Spleen (tissue), 11 donors: ENCODE measurements around the gene TFF1. TPM values are rescaled to one million over a fixed set of nuclear protein-coding genes. Genes with fewer than 3 reads are reported as not detected.
A peak's percentile ranks its signal among the peaks of the same experiment; 100 is the strongest.

Experiments
- DNase-seq: peaks from one replicate; pipeline ENCODE4 v3.0.0-alpha.2; 2020
- H3K27ac ChIP-seq, 8 donors: fragments of 200-600 bp; sonication (generic) in 7 of 8; 1 replicate in 4 of 8; 2 replicates in 4 of 8; pipeline versions ENCODE4 v1.5.0 to v1.8.0; 2016 to 2021; ENCODE audit warnings: inconsistent platforms in 4 of 8, mild to moderate bottlenecking in 4 of 8, moderate library complexity in 1 of 8
- H3K27me3 ChIP-seq, 7 donors: fragments of 200-600 bp; sonication (generic) in 6 of 7; replicated peaks in 1 of 7; 1 replicate in 4 of 7; 2 replicates in 3 of 7; pipeline versions ENCODE4 v1.5.0 to v1.8.0; 2016 to 2021; ENCODE audit warnings: inconsistent platforms in 3 of 7, mild to moderate bottlenecking in 1 of 7
- H3K36me3 ChIP-seq, 6 donors: fragments of 200-600 bp; sonication (generic) in 5 of 6; 1 replicate in 4 of 6; 2 replicates in 2 of 6; pipeline versions ENCODE4 v1.5.0 to v1.8.0; 2016 to 2021; ENCODE audit warnings: inconsistent platforms in 2 of 6
- H3K4me1 ChIP-seq, 6 donors: fragments of 200-600 bp; sonication (generic) in 5 of 6; 1 replicate in 3 of 6; 2 replicates in 3 of 6; pipeline versions ENCODE4 v1.5.0 to v1.8.0; 2016 to 2021; ENCODE audit warnings: inconsistent platforms in 3 of 6
- H3K4me3 ChIP-seq, 8 donors: fragments of 200-600 bp; sonication (generic) in 7 of 8; 1 replicate in 4 of 8; 2 replicates in 4 of 8; pipeline versions ENCODE4 v1.5.0 to v1.8.0; 2016 to 2021; ENCODE audit warnings: inconsistent platforms in 4 of 8, mild to moderate bottlenecking in 4 of 8, moderate library complexity in 2 of 8
- H3K9me3 ChIP-seq, 8 donors: fragments of 200-600 bp; sonication (generic) in 7 of 8; 1 replicate in 4 of 8; 2 replicates in 4 of 8; pipeline versions ENCODE4 v1.5.0 to v1.8.0; 2016 to 2021; ENCODE audit warnings: inconsistent platforms in 4 of 8
- CTCF ChIP-seq, 11 experiments: fragments of 200-600 bp in 7 of 11; fragments of 450-650 bp in 4 of 11; sonication (generic) in 4 of 11; IDR thresholded peaks in 8 of 11; conservative IDR thresholded peaks in 3 of 11; 1 replicate in 7 of 11; 2 replicates in 4 of 11; pipeline versions ENCODE4 v1.4.0 to v1.8.0; 2016 to 2021; ENCODE audit warnings: antibody characterized with exemption in 11 of 11, inconsistent platforms in 4 of 11, mild to moderate bottlenecking in 1 of 11
- POLR2A ChIP-seq, 3 donors: fragments of 450-650 bp; IDR thresholded peaks; one replicate each; pipeline ENCODE4 v1.5.1; 2017; ENCODE audit warnings: antibody characterized with exemption in 3 of 3, mild to moderate bottlenecking in 1 of 3
- POLR2AphosphoS5 ChIP-seq, 3 donors: sonication (generic); formaldehyde crosslinking; IDR thresholded peaks; one replicate each; pipeline ENCODE4 v1.5.1; 2017; ENCODE audit warnings: antibody characterized with exemption in 3 of 3
- WGBS, 5 donors: extraction: QIAGEN DNeasy Blood & Tissue Kit in 3 of 5; methylation state at CpG; one replicate each; pipeline versions ENCODE4 v1.1.5 to v1.1.7; 2013 to 2018; 5-methylcytosine and 5-hydroxymethylcytosine counted together
- intact Hi-C: fragments of 100-400 bp; cut with DNase I; formaldehyde crosslinking; loops from one replicate; pipeline ENCODE4 v1.15.0; 2023; ENCODE audit warnings: low total_unique reads
- polyA plus RNA-seq, 3 donors: library from polyadenylated mRNA; stranded (reverse); fragments of 200-250 nt; gene quantifications; one replicate each; pipeline ENCODE4 v1.2.1, GENCODE V29; 2013
- total RNA-seq, 7 donors: library from RNA; depleted of rRNA in 3 of 7; stranded (reverse); fragments of >200 nt in 3 of 7; fragmentation: NEBNext Ultra II Directional in 4 of 7; extraction: Animal tissue kit (Norgen Biotek cat#: 25700) in 4 of 7; gene quantifications; one replicate each; pipeline versions ENCODE4 v1.1.0 to v1.2.1, GENCODE V29; 2016 to 2021
- donor health status: healthy with polysubstance abuse.
- donor health status: DM: no; HTN: no; CAD: no; lungs with moderate emphysema.
- donor health status: DM: no; HTN: no; CAD: no.
- donor health status: Bipolar disorder and iron deficiency.
- donor health status: healthy.
- donor health status: DM: no; HTN: no; CAD: no.
- donor health status: DM: yes; HTN: yes; CAD: no.

The TFF1 gene
- total and polyA plus RNA-seq, 10 donors: not detected

- WGBS, 5 donors: 68 to 88% (median 78%) methylated on average over 7 of the region's 7 CpGs
- Histone ChIP-seq H3K4me1 (no peaks in the 10 kb centered on the region), H3K4me3 (no peak overlapping the region), H3K27ac (no peak overlapping the region), H3K27me3 (peaks cover 0 to 47% (median 0%) of the 10 kb centered on the region in 7 donors), H3K9me3 (no peaks in the 10 kb centered on the region), H3K36me3 (no peaks in the 10 kb centered on the region)
- TF ChIP-seq POLR2A (IDR thresholded peaks at IDR 0.05): no peak
- TF ChIP-seq POLR2AphosphoS5 (IDR thresholded peaks at IDR 0.05): no peak
- TF ChIP-seq CTCF (IDR thresholded peaks at IDR 0.05 in 8 of 11, conservative IDR thresholded peaks at IDR 0.05 in 3 of 11): no peak
- no peak for DNase-seq
- intact Hi-C loops: no loop called here
These were observed 8.1 kb upstream of the TFF1 start for GRCh38 chr21:42374457-42374856.

DNA sequence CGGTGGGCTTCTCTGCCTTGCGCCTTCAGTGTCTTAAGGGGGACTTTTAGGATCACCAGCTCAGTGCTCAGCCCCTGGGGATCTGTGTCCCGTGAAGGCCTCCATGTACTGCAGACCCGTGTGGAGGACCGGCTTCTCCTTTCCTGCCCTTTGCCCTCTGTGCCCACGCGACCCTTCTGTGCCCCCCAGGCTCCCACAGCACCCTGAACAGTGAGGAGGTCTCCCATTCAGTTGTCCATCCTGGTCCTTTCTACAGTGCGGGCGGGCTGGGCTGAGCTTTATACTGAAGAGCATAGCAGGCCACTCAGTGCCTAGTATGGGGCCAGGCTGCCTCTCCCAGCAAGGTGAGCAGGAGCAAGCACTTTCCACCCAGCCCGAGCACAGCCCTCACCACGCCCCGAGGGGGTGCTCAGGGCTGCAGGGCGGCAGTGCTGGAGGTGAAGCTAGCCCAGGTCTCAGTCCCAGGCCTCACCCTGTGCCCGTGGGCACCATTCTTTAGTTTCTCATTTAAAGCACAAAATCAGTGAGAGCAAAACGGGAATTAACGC lies 7.6 kb upstream of the TFF1 start:
- Histone ChIP-seq H3K4me3 (no peak overlapping the region), H3K27ac (no peak overlapping the region), H3K36me3 (no peaks in the 10 kb centered on the region), H3K9me3 (no peaks in the 10 kb centered on the region), H3K27me3 (peaks cover 0 to 48% (median 0%) of the 10 kb centered on the region in 7 donors), H3K4me1 (no peaks in the 10 kb centered on the region)
- no peak for TF ChIP-seq CTCF (IDR thresholded peaks at IDR 0.05 in 8 of 11, conservative IDR thresholded peaks at IDR 0.05 in 3 of 11)
- TF ChIP-seq POLR2AphosphoS5 (IDR thresholded peaks at IDR 0.05): no peak
- TF ChIP-seq POLR2A (IDR thresholded peaks at IDR 0.05): no peak
- WGBS, 5 donors: 81 to 89% (median 83%) methylated on average over 15 to 16 of the region's 16 CpGs
- intact Hi-C loops: no loop called here
- DNase-seq: peak; percentile 60

- no peaks in the 10 kb centered on the region for H3K4me1 ChIP-seq
- H3K27me3 ChIP-seq: peaks cover 0 to 48% (median 0%) of the 10 kb centered on the region in 7 donors
- H3K27ac ChIP-seq: no peak overlapping the region
- intact Hi-C loops: no loop called here
- no peaks in the 10 kb centered on the region for H3K9me3 ChIP-seq
- TF ChIP-seq POLR2A (IDR thresholded peaks at IDR 0.05) (no peak), CTCF (IDR thresholded peaks at IDR 0.05 in 8 of 11, conservative IDR thresholded peaks at IDR 0.05 in 3 of 11) (no peak), POLR2AphosphoS5 (IDR thresholded peaks at IDR 0.05) (no peak)
- DNase-seq: peak; percentile 52
- WGBS, 5 donors: 72 to 80% (median 76%) methylated on average over 25 of the region's 25 CpGs
- no peak overlapping the region for H3K4me3 ChIP-seq
- H3K36me3 ChIP-seq: no peaks in the 10 kb centered on the region
These were observed 7.0 kb upstream of the TFF1 start for GRCh38 chr21:42373196-42373907.

- 79 to 84% (median 80%) methylated on average over 18 of the region's 18 CpGs for WGBS, 5 donors
- intact Hi-C loops: no loop called here
- peak; percentile 67 for DNase-seq
These were observed 4.7 kb upstream of the TFF1 start for GRCh38 chr21:42370894-42371654.

More at GRCh38 chr21:42370894-42371654, 4.7 kb upstream of the TFF1 start:
- Histone ChIP-seq H3K36me3 (no peaks in the 10 kb centered on the region), H3K27ac (no peak overlapping the region), H3K4me1 (no peaks in the 10 kb centered on the region), H3K4me3 (no peak overlapping the region), H3K27me3 (peaks cover 0 to 41% (median 0%) of the 10 kb centered on the region in 7 donors), H3K9me3 (no peaks in the 10 kb centered on the region)
- TF ChIP-seq CTCF (IDR thresholded peaks at IDR 0.05 in 8 of 11, conservative IDR thresholded peaks at IDR 0.05 in 3 of 11) (no peak), POLR2AphosphoS5 (IDR thresholded peaks at IDR 0.05) (no peak), POLR2A (IDR thresholded peaks at IDR 0.05) (no peak)
